ENCODE data around the gene LAMC1.

GRCh38 chr1:183101081-183101480 lies 77.9 kb downstream of the LAMC1 start:
- TF ChIP-seq POLR2A (IDR thresholded peaks at IDR 0.05): no peak
- no peak for TF ChIP-seq CTCF (IDR thresholded peaks at IDR 0.05)
